ENCODE data around the gene EXD3.

Gene EXD3

GRCh38 chr9:137365552-137366444 lies 57.2 kb downstream of the EXD3 start:
- no peak for DNase-seq (ENCODE audit: low read depth)

GRCh38 chr9:137365056-137365455 lies 57.9 kb downstream of the EXD3 start:
- DNase-seq (ENCODE audit: low read depth), result no peak

GRCh38 chr9:137359850-137360249 lies 63.1 kb downstream of the EXD3 start:
- DNase-seq (ENCODE audit: low read depth), result no peak

GRCh38 chr9:137358126-137358525 lies 64.8 kb downstream of the EXD3 start:
- no peak for DNase-seq (ENCODE audit: low read depth)

GRCh38 chr9:137357166-137357565 lies 65.8 kb downstream of the EXD3 start:
- no peak for DNase-seq (ENCODE audit: low read depth)

- no peak for DNase-seq (ENCODE audit: low read depth)
Measured at GRCh38 chr9:137355761-137356365, 67.1 kb downstream of the EXD3 start.

- DNase-seq (ENCODE audit: low read depth), result no peak
Measured at GRCh38 chr9:137354845-137355760, 67.9 kb downstream of the EXD3 start.

GRCh38 chr9:137354153-137354844 lies 68.7 kb downstream of the EXD3 start:
- no peak for DNase-seq (ENCODE audit: low read depth)

- DNase-seq (ENCODE audit: low read depth), result no peak
Measured at GRCh38 chr9:137353223-137354152, 69.5 kb downstream of the EXD3 start.

GRCh38 chr9:137352511-137353222 lies 70.3 kb downstream of the EXD3 start:
- no peak for DNase-seq (ENCODE audit: low read depth)

GRCh38 chr9:137351781-137352501 lies 71.0 kb downstream of the EXD3 start:
- DNase-seq (ENCODE audit: low read depth), result no peak

GRCh38 chr9:137350696-137351584 lies 72.0 kb downstream of the EXD3 start:
- no peak for DNase-seq (ENCODE audit: low read depth)

- no peak for DNase-seq (ENCODE audit: low read depth)
Measured at GRCh38 chr9:137349471-137350033, 73.4 kb downstream of the EXD3 start.

GRCh38 chr9:137348769-137349470 lies 74.0 kb downstream of the EXD3 start:
- no peak for DNase-seq (ENCODE audit: low read depth)

- no peak for DNase-seq (ENCODE audit: low read depth)
Measured at GRCh38 chr9:137347928-137348327, 75.0 kb downstream of the EXD3 start.

GRCh38 chr9:137342482-137342881 lies 80.5 kb downstream of the EXD3 start:
- DNase-seq (ENCODE audit: low read depth), result no peak

- DNase-seq (ENCODE audit: low read depth), result no peak
Measured at GRCh38 chr9:137341227-137341626, 81.7 kb downstream of the EXD3 start.

Data from T-helper 22 cell (primary cell).